ENCODE data around the gene JADE2. TPM values are rescaled to one million over a fixed set of nuclear protein-coding genes. Genes with fewer than 3 reads are reported as not detected.

The JADE2 gene
- total RNA-seq, 1 experiment from 2014 or later, result 39.9 TPM

DNA sequence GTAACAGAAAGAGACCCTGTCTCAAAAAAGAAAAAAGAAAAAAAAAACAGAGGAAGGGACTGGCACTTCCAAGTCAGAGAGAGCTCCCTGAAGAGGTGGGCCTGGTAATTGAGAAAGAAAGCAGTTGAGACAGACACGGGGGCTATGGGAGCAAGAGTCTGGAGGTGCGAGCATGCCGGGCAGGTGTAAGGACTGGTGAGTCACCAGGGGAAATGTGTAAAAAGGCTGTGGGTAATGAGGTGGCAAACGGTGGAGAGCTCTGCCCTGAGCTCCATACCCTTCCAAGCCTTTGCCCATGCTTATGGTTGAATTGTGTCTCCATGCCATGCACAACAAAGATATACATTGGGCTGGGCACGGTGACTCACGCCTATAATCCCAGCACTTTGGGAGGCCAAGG is 18.0 kb upstream of the JADE2 start:
- CTCF ChIA-PET, result no interaction called here
- intact Hi-C loops (cut with micrococcal nuclease), result loop anchor here (5.0 kb wide), 1 partner anchor 40 kb away; no protein-coding TSS in a partner anchor

More for the DNA sequence above, 18.0 kb upstream of the JADE2 start:
- ATAC-seq (no peak), DNase-seq (ENCODE audit: low read depth, low spot score) (no peak)
- H3K9ac ChIP-seq (ENCODE audit: low read length), result 0 out of 2 replicates have a peak overlapping the region, but pooled peaks have one; percentile 54
- no peaks in the 10 kb centered on the region for H3K79me2 ChIP-seq (ENCODE audit: insufficient read depth, low read length)
- H4K20me1 ChIP-seq (ENCODE audit: insufficient read depth), result no peaks in the 10 kb centered on the region
- ChIA-PET RAD21 (ENCODE audit: low non-redundant PET in 1 of 2, low total read pairs in 2 of 2, uncharacterized antibody in 2 of 2, unreplicated experiment in 2 of 2) (interaction anchor here (0.6 to 1.7 kb wide), 2 partner anchors 40 to 41 kb away, joined by 3 to 4 read pairs; no protein-coding TSS in a partner anchor), POLR2A (interaction anchor here (1.2 kb wide), 1 partner anchor 41 kb away, joined by 4 read pairs; no protein-coding TSS in a partner anchor)
- H3K4me3 ChIP-seq (replicated peaks in 1 of 2; ENCODE audit: low read depth in 1 of 2, low read length in 2 of 2), result no peak overlapping the region; a peak in 1 of 4 replicates
- no peaks in the 10 kb centered on the region for H3K9me2 ChIP-seq (ENCODE audit: insufficient read depth)
- H2AFZ ChIP-seq (ENCODE audit: low read depth, low read length, poor library complexity, severe bottlenecking), result no peak overlapping the region
- peaks cover 85 to 99% of the 10 kb centered on the region in 2 experiments for H3K4me1 ChIP-seq (ENCODE audit: control insufficient read depth in 1 of 2, insufficient read depth in 2 of 2, low read length in 2 of 2)
- peak overlapping the region; percentile 78 for H3K4me2 ChIP-seq (ENCODE audit: low read length)
- H3K36me3 ChIP-seq (ENCODE audit: control insufficient read depth in 1 of 2, insufficient read depth in 2 of 2, low read length in 2 of 2), result no peaks in the 10 kb centered on the region
- H3K27me3 ChIP-seq (ENCODE audit: insufficient read depth, low read length), result no peaks in the 10 kb centered on the region
- BruUV-seq (replicated peaks), result no TSS peak
- no peak for TF ChIP-seq CTCF (IDR thresholded peaks at IDR 0.05 in 2 of 3, conservative IDR thresholded peaks at IDR 0.05 in 1 of 3; ENCODE audit: borderline replicate concordance in 1 of 3, insufficient read depth in 1 of 3, low read depth in 2 of 3, low read length in 2 of 3)
- TF ChIP-seq EZH2phosphoT487 (IDR thresholded peaks at IDR 0.05; ENCODE audit: borderline replicate concordance), result no peak
- TF ChIP-seq ZFX (IDR thresholded peaks at IDR 0.05), result no peak
- TF ChIP-seq ELF1 (IDR thresholded peaks at IDR 0.05; ENCODE audit: borderline replicate concordance, low read depth), result no peak
- TF ChIP-seq SP1 (IDR thresholded peaks at IDR 0.05; ENCODE audit: low read depth), result no peak
- peak overlapping the region; percentile 66; the same call in 1 of the 2 replicates for H3K27ac ChIP-seq (ENCODE audit: low read depth, low read length)
- no peaks in the 10 kb centered on the region for H3K9me3 ChIP-seq (ENCODE audit: control insufficient read depth in 1 of 2, insufficient read depth in 1 of 2, low read depth in 1 of 2, low read length in 2 of 2)
